ENCODE results near the gene OR6X1.

OR6X1 gene

GRCh38 chr11:123736769-123737168 is 17.5 kb downstream of the OR6X1 start:
- ChIA-PET POLR2A (no interaction called here), CTCF (no interaction called here)
- no peak for DNase-seq (ENCODE audit: extremely low spot score)
- no peak for TF ChIP-seq SP1 (IDR thresholded peaks at IDR 0.05)
- no peak for TF ChIP-seq ARNT (IDR thresholded peaks at IDR 0.05)
- no peak for TF ChIP-seq FOXA1 (IDR thresholded peaks at IDR 0.05)
- no peak for TF ChIP-seq ZNF384 (IDR thresholded peaks at IDR 0.05)
- TF ChIP-seq SUZ12 (IDR thresholded peaks at IDR 0.05): no peak
- no peak for TF ChIP-seq LEF1 (IDR thresholded peaks at IDR 0.05; ENCODE audit: borderline replicate concordance)
- TF ChIP-seq FOXM1 (IDR thresholded peaks at IDR 0.05; ENCODE audit: borderline replicate concordance): no peak
- TF ChIP-seq FOXK2 (IDR thresholded peaks at IDR 0.05): no peak
- no peak for TF ChIP-seq BHLHE40 (IDR thresholded peaks at IDR 0.05; ENCODE audit: borderline replicate concordance)
- TF ChIP-seq ELF4 (IDR thresholded peaks at IDR 0.05): no peak
- no peak for TF ChIP-seq TARDBP (IDR thresholded peaks at IDR 0.05)
- TF ChIP-seq, protein P1, sequence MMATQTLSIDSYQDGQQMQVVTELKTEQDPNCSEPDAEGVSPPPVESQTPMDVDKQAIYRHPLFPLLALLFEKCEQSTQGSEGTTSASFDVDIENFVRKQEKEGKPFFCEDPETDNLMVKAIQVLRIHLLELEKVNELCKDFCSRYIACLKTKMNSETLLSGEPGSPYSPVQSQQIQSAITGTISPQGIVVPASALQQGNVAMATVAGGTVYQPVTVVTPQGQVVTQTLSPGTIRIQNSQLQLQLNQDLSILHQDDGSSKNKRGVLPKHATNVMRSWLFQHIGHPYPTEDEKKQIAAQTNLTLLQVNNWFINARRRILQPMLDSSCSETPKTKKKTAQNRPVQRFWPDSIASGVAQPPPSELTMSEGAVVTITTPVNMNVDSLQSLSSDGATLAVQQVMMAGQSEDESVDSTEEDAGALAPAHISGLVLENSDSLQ (IDR thresholded peaks at IDR 0.05): no peak

GRCh38 chr11:123729602-123730001 is 24.7 kb downstream of the OR6X1 start:
- ChIA-PET POLR2A (no interaction called here), CTCF (no interaction called here)
- DNase-seq (ENCODE audit: extremely low spot score): no peak
- TF ChIP-seq FOXA1 (IDR thresholded peaks at IDR 0.05): no peak
- no peak for TF ChIP-seq NFRKB (IDR thresholded peaks at IDR 0.05)
- TF ChIP-seq ZNF384 (IDR thresholded peaks at IDR 0.05): no peak
- no peak for TF ChIP-seq ARNT (IDR thresholded peaks at IDR 0.05)
- no peak for TF ChIP-seq HDGF (IDR thresholded peaks at IDR 0.05; ENCODE audit: borderline replicate concordance)
- TF ChIP-seq, protein P1 (IDR thresholded peaks at IDR 0.05): no peak
- no peak for TF ChIP-seq L3MBTL2 (conservative IDR thresholded peaks at IDR 0.05)
- no peak for TF ChIP-seq FOXM1 (IDR thresholded peaks at IDR 0.05; ENCODE audit: borderline replicate concordance)
- no peak for TF ChIP-seq SUZ12 (IDR thresholded peaks at IDR 0.05)
- TF ChIP-seq TARDBP (IDR thresholded peaks at IDR 0.05): no peak
- TF ChIP-seq CTBP1 (IDR thresholded peaks at IDR 0.05; ENCODE audit: borderline replicate concordance): no peak
- no peak for TF ChIP-seq LEF1 (IDR thresholded peaks at IDR 0.05; ENCODE audit: borderline replicate concordance)
- TF ChIP-seq FOXK2 (IDR thresholded peaks at IDR 0.05): no peak
- TF ChIP-seq BHLHE40 (IDR thresholded peaks at IDR 0.05; ENCODE audit: borderline replicate concordance): no peak

- DNase-seq (ENCODE audit: extremely low spot score): no peak
- ChIA-PET CTCF (no interaction called here), POLR2A (no interaction called here)
- no peak for TF ChIP-seq LEF1 (IDR thresholded peaks at IDR 0.05; ENCODE audit: borderline replicate concordance)
- no peak for TF ChIP-seq SUZ12 (IDR thresholded peaks at IDR 0.05)
- TF ChIP-seq ELF4 (IDR thresholded peaks at IDR 0.05): no peak
- TF ChIP-seq FOXK2 (IDR thresholded peaks at IDR 0.05): no peak
- TF ChIP-seq HDGF (IDR thresholded peaks at IDR 0.05; ENCODE audit: borderline replicate concordance): no peak
- TF ChIP-seq, protein P1 (IDR thresholded peaks at IDR 0.05): no peak
- TF ChIP-seq CTBP1 (IDR thresholded peaks at IDR 0.05; ENCODE audit: borderline replicate concordance): no peak
- TF ChIP-seq TARDBP (IDR thresholded peaks at IDR 0.05): no peak
- no peak for TF ChIP-seq FOXM1 (IDR thresholded peaks at IDR 0.05; ENCODE audit: borderline replicate concordance)
- TF ChIP-seq L3MBTL2 (conservative IDR thresholded peaks at IDR 0.05): no peak
- no peak for TF ChIP-seq ARNT (IDR thresholded peaks at IDR 0.05)
Observed at GRCh38 chr11:123725995-123726655, 28.2 kb downstream of the OR6X1 start.

DNA sequence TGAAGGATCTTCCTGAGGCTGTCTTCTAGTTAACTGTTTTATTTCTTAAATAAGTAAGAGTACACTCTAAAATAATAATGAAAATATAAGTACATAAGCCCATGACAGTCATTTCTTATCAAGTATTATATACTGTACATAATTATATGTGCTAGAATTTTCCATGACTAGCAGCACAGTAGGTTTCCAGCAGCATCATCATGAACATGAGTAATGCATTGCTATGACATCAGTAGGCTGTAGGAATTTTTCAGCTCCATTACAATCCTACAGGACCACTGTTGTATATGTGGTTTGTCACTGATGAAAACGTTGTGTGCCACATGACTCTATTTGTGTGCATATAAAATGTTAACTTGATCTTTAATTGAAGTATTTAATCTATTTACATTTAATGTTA is 34.9 kb downstream of the OR6X1 start:
- POLR2A ChIA-PET: interaction anchor here (0.6 kb wide), 1 partner anchor 76 kb away, joined by 3 read pairs; no protein-coding TSS in a partner anchor
- CTCF ChIA-PET: interaction anchor here (0.6 to 1.0 kb wide), 3 partner anchors 10 to 138 kb away, joined by 3 to 4 read pairs (median 4); no protein-coding TSS in a partner anchor
- no peak for DNase-seq (ENCODE audit: extremely low spot score)
- TF ChIP-seq TARDBP (IDR thresholded peaks at IDR 0.05) (no peak), ELF4 (IDR thresholded peaks at IDR 0.05) (no peak), ZNF384 (IDR thresholded peaks at IDR 0.05) (no peak), ARNT (IDR thresholded peaks at IDR 0.05) (no peak), NFRKB (IDR thresholded peaks at IDR 0.05) (no peak)
- TF ChIP-seq, protein P1 (IDR thresholded peaks at IDR 0.05): no peak

- no peak for DNase-seq (ENCODE audit: extremely low spot score)
- CTCF ChIA-PET: no interaction called here
- TF ChIP-seq NFRKB (IDR thresholded peaks at IDR 0.05) (no peak), FOXA1 (IDR thresholded peaks at IDR 0.05) (no peak), LEF1 (IDR thresholded peaks at IDR 0.05; ENCODE audit: borderline replicate concordance) (no peak), FOXM1 (IDR thresholded peaks at IDR 0.05; ENCODE audit: borderline replicate concordance) (no peak), BHLHE40 (IDR thresholded peaks at IDR 0.05; ENCODE audit: borderline replicate concordance) (no peak), TARDBP (IDR thresholded peaks at IDR 0.05) (no peak), L3MBTL2 (conservative IDR thresholded peaks at IDR 0.05) (no peak), ZNF384 (IDR thresholded peaks at IDR 0.05) (no peak)
- TF ChIP-seq, protein P1 (IDR thresholded peaks at IDR 0.05): no peak
- POLR2A ChIA-PET: no interaction called here
Observed at GRCh38 chr11:123718469-123718868, 35.8 kb downstream of the OR6X1 start.
